PC-3 (cell line): ENCODE results near the gene RAB26.

Experiments used
- CTCF ChIP-seq: fragments of 300-600 bp; sonication (generic); conservative IDR thresholded peaks from 2 replicates; pipeline ENCODE4 v1.5.1; 2017; ENCODE audit warnings: antibody characterized with exemption, low read depth, mild to moderate bottlenecking, low read length
- EZH2 ChIP-seq: fragments of 300-600 bp; sonication (generic); IDR thresholded peaks from one replicate; pipeline ENCODE4 v1.6.1; 2017; ENCODE audit warnings: antibody characterized with exemption, mild to moderate bottlenecking, low read length; ENCODE audit not compliant: unreplicated experiment
- EZH2phosphoT487 ChIP-seq: fragments of 300-600 bp; sonication (generic); IDR thresholded peaks from 2 replicates; pipeline ENCODE4 v1.6.1; 2018; ENCODE audit warnings: mild to moderate bottlenecking, antibody characterized with exemption, low read length, borderline replicate concordance

DNA sequence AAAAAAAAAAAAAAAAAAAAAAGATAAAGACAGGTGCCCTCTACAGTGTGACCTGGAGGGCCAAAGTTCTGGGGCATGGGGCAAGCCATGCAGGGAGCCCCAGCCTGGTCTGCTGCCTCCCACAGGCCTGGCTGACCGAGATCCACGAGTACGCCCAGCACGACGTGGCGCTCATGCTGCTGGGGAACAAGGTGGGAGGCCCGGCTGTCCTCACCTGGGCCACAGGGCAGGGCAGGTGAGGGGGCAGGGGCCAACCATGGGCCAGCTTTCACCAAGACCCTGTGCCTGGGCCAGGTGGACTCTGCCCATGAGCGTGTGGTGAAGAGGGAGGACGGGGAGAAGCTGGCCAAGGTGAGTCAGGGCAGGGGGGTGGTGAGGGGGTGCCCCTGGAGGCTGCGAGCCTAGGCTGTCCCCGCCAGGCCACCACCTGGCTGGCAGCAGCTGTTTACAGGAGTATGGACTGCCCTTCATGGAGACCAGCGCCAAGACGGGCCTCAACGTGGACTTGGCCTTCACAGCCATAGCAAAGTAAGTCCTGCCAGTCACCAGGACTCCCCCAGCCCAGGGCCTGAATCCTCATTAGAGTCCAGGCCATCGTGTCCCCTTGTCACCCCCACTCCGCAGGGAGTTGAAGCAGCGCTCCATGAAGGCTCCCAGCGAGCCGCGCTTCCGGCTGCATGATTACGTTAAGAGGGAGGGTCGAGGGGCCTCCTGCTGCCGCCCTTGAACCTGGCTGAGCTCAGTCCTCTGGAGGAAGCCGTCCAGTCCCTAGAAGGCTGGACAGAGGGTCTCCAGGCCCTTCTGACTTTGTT lies 4.5 kb downstream of the RAB26 start:
- TF ChIP-seq CTCF: no peak
- TF ChIP-seq EZH2: no peak
- no peak for TF ChIP-seq EZH2phosphoT487
